Measurements from ENCODE around the gene FAM107B. TPM values are rescaled to one million over a fixed set of nuclear protein-coding genes. Genes with fewer than 3 reads are reported as not detected.

FAM107B gene
- total and polyA plus RNA-seq, 2 experiments from 2014 or later: 85.5 to 85.9 TPM

DNA sequence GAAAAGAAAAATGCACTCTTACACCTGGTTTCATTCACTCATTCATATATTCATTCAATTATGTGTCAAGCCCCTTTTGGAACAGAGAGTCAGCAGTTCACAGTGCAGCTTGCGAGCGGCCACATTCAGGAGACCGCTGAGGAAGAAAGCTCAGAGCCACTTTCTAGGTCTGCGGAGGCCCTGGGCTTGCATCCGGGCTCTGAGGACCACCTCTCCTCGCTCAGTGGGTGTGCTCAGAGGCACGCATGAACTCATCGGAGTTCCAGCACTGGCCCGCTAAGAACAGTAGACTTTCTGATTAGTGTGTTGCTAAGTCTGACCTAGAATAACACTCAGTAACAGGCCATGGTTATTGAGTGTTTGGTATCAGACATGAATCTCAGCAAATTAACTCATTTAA, 1.8 kb upstream of the FAM107B start:
- 93% methylated on average over 9 of the region's 9 CpGs for WGBS (ENCODE audit: low lambda C conversion rate, missing lambda C conversion rate)
- TF ChIP-seq, protein P1, sequence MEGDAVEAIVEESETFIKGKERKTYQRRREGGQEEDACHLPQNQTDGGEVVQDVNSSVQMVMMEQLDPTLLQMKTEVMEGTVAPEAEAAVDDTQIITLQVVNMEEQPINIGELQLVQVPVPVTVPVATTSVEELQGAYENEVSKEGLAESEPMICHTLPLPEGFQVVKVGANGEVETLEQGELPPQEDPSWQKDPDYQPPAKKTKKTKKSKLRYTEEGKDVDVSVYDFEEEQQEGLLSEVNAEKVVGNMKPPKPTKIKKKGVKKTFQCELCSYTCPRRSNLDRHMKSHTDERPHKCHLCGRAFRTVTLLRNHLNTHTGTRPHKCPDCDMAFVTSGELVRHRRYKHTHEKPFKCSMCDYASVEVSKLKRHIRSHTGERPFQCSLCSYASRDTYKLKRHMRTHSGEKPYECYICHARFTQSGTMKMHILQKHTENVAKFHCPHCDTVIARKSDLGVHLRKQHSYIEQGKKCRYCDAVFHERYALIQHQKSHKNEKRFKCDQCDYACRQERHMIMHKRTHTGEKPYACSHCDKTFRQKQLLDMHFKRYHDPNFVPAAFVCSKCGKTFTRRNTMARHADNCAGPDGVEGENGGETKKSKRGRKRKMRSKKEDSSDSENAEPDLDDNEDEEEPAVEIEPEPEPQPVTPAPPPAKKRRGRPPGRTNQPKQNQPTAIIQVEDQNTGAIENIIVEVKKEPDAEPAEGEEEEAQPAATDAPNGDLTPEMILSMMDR (IDR thresholded peaks at IDR 0.05; ENCODE audit: poor library complexity): no peak
- TF ChIP-seq EZH2 (IDR thresholded peaks at IDR 0.05; ENCODE audit: borderline replicate concordance) (no peak), EZH2phosphoT487 (IDR thresholded peaks at IDR 0.05; ENCODE audit: low read depth, severe bottlenecking, unreplicated experiment) (no peak)

DNA sequence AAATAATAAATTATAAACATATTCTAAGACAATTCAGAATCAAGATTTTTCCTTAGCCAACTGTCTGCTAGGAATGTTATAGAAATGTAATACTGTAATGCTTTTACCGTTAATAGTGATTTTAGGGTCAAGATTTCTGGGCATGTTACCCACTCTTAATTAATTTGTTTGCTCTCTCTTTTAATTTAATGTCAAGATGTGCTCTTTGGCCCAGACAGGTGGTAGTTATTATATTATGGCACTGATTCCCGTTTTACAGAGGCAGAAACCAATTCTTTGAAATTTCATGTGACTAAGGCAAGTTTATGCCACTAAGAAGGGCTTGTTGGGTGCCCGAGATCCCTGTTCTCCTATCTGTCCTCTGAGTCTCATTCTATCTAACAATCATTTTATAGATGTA, 959 bp upstream of the FAM107B start:
- 83% methylated on average over 3 of the region's 3 CpGs for WGBS (ENCODE audit: low lambda C conversion rate, missing lambda C conversion rate)
- Histone ChIP-seq H4K20me1 (ENCODE audit: insufficient read depth, poor library complexity, severe bottlenecking) (no peaks in the 10 kb centered on the region), H3K4me3 (no peak overlapping the region), H3K36me3 (replicated peaks; ENCODE audit: insufficient read depth, low read depth) (no peaks in the 10 kb centered on the region), H3K27me3 (no peaks in the 10 kb centered on the region), H3K4me2 (no peak overlapping the region), H3K4me1 (ENCODE audit: insufficient read depth) (peaks cover 10% of the 10 kb centered on the region), H3K9me3 (ENCODE audit: low read depth) (no peaks in the 10 kb centered on the region), H3K9me2 (replicated peaks; ENCODE audit: insufficient read depth) (no peaks in the 10 kb centered on the region), H3K79me2 (no peaks in the 10 kb centered on the region), H2AFZ (no peak overlapping the region), H3K27ac (no peak overlapping the region)
- no peak for DNase-seq (ENCODE audit: low spot score)
- TF ChIP-seq EZH2 (IDR thresholded peaks at IDR 0.05; ENCODE audit: borderline replicate concordance): no peak
- TF ChIP-seq EZH2phosphoT487 (IDR thresholded peaks at IDR 0.05; ENCODE audit: low read depth, severe bottlenecking, unreplicated experiment): no peak
- TF ChIP-seq, protein P1 (IDR thresholded peaks at IDR 0.05; ENCODE audit: poor library complexity): no peak

More for the DNA sequence above, 1.8 kb upstream of the FAM107B start:
- no peak for DNase-seq (ENCODE audit: low spot score)
- Histone ChIP-seq H3K79me2 (no peaks in the 10 kb centered on the region), H3K4me2 (no peak overlapping the region), H2AFZ (no peak overlapping the region), H3K4me3 (no peak overlapping the region), H3K9me2 (replicated peaks; ENCODE audit: insufficient read depth) (no peaks in the 10 kb centered on the region), H3K27ac (no peak overlapping the region), H3K9me3 (ENCODE audit: low read depth) (no peaks in the 10 kb centered on the region), H3K27me3 (no peaks in the 10 kb centered on the region), H3K36me3 (replicated peaks; ENCODE audit: insufficient read depth, low read depth) (no peaks in the 10 kb centered on the region), H3K4me1 (ENCODE audit: insufficient read depth) (peaks cover 10% of the 10 kb centered on the region), H4K20me1 (ENCODE audit: insufficient read depth, poor library complexity, severe bottlenecking) (no peaks in the 10 kb centered on the region)

DNA sequence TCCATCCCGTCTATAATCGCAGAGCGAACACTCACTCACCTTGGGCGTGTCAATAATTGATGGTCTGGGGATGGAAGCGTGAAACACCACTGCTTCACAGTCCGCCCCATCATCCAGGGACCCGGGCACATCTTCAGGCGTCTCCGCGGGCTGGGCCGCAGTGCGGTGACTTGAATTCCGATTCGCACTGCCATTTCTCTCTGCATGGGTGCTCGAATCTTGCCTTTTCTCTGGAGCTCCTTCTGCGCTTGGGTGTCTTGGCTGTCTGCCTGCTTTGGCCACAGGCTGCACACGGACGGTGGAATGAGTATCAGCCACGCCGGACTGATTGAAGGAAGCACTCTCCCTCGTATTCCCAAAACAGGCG, 500 bp downstream of the FAM107B start:
- no peaks in the 10 kb centered on the region for H3K27me3 ChIP-seq
- no peak overlapping the region for H3K4me3 ChIP-seq
- H3K4me2 ChIP-seq: no peak overlapping the region
- no peaks in the 10 kb centered on the region for H3K36me3 ChIP-seq (replicated peaks; ENCODE audit: insufficient read depth, low read depth)
- no peaks in the 10 kb centered on the region for H3K9me2 ChIP-seq (replicated peaks; ENCODE audit: insufficient read depth)
- no peaks in the 10 kb centered on the region for H3K79me2 ChIP-seq
- H3K9me3 ChIP-seq (ENCODE audit: low read depth): no peaks in the 10 kb centered on the region
- WGBS (ENCODE audit: low lambda C conversion rate, missing lambda C conversion rate): 95% methylated on average over 22 of the region's 22 CpGs
- no peak overlapping the region for H3K27ac ChIP-seq
- H2AFZ ChIP-seq: no peak overlapping the region
- TF ChIP-seq, protein P1 (IDR thresholded peaks at IDR 0.05; ENCODE audit: poor library complexity): no peak
- TF ChIP-seq EZH2phosphoT487 (IDR thresholded peaks at IDR 0.05; ENCODE audit: low read depth, severe bottlenecking, unreplicated experiment) (no peak), EZH2 (IDR thresholded peaks at IDR 0.05; ENCODE audit: borderline replicate concordance) (no peak)
- no peaks in the 10 kb centered on the region for H4K20me1 ChIP-seq (ENCODE audit: insufficient read depth, poor library complexity, severe bottlenecking)
- H3K4me1 ChIP-seq (ENCODE audit: insufficient read depth): peaks cover 4% of the 10 kb centered on the region
- DNase-seq (ENCODE audit: low spot score): no peak

All from hepatocyte (in vitro differentiated cells).